ENCODE data around the gene TNFRSF18. TPM values are rescaled to one million over a fixed set of nuclear protein-coding genes. Genes with fewer than 3 reads are reported as not detected.

Gene TNFRSF18
- total and polyA plus RNA-seq, 2 donors (not counting 3 experiments of a cell fraction or from before 2014, with no cell fraction given), result not detected

- TF ChIP-seq GATA2 (IDR thresholded peaks at IDR 0.05; ENCODE audit: insufficient read depth, insufficient read length, low read depth, low read length) (no peak), POLR2AphosphoS5 (IDR thresholded peaks at IDR 0.05; ENCODE audit: insufficient read depth, low read depth, low read length) (no peak), JUN (IDR thresholded peaks at IDR 0.05; ENCODE audit: borderline replicate concordance, insufficient read depth, insufficient read length, low read depth) (no peak), MYC (IDR thresholded peaks at IDR 0.05; ENCODE audit: low read depth, low read length) (no peak), FOS (IDR thresholded peaks at IDR 0.05; ENCODE audit: borderline replicate concordance, insufficient read depth, low read length) (no peak), CTCF (IDR thresholded peaks at IDR 0.05; ENCODE audit: extremely low read depth in 1 of 2, insufficient read depth in 1 of 2, low read depth in 1 of 2, low read length in 2 of 2) (no peak), POLR2A (IDR thresholded peaks at IDR 0.05; ENCODE audit: low read depth, low read length) (no peak), EZH2 (IDR thresholded peaks at IDR 0.05; ENCODE audit: borderline replicate concordance, low read depth, low read length, severe bottlenecking) (no peak), MAX (IDR thresholded peaks at IDR 0.05; ENCODE audit: insufficient read depth, insufficient read length) (no peak)
- no peak for FAIRE-seq
- dilution Hi-C loops (cut with MboI; ENCODE audit: extremely low pct_ligation_motif_present, low sequenced_read_pairs), result no loop called here
Observed at GRCh38 chr1:1181938-1182410, 24.4 kb downstream of the TNFRSF18 start.

More at GRCh38 chr1:1181938-1182410, 24.4 kb downstream of the TNFRSF18 start:
- Histone ChIP-seq H3K9me3 (replicated peaks; ENCODE audit: control insufficient read depth, insufficient read depth, low read length) (no peaks in the 10 kb centered on the region), H2AFZ (ENCODE audit: low read depth, low read length) (no peak overlapping the region), H3K9me1 (replicated peaks; ENCODE audit: control insufficient read depth, extremely low read depth, insufficient read depth, low read length) (no peaks in the 10 kb centered on the region), H3K36me3 (ENCODE audit: control insufficient read depth in 2 of 2, extremely low read depth in 1 of 2, insufficient read depth in 2 of 2, low read length in 2 of 2) (no peaks in the 10 kb centered on the region), H3K4me3 (replicated peaks in 1 of 3; ENCODE audit: insufficient read depth in 1 of 3, low read depth in 1 of 3, low read length in 3 of 3) (no peak overlapping the region), H3K27me3 (ENCODE audit: control insufficient read depth in 2 of 2, insufficient read depth in 2 of 2, low read length in 2 of 2) (no peaks in the 10 kb centered on the region), H3K79me2 (ENCODE audit: control insufficient read depth, insufficient read depth, low read length) (no peaks in the 10 kb centered on the region), H3K27ac (ENCODE audit: insufficient read depth, low read depth, low read length) (no peak overlapping the region), H4K20me1 (replicated peaks; ENCODE audit: control insufficient read depth, extremely low read depth, insufficient read depth, low read length) (no peaks in the 10 kb centered on the region), H3K4me2 (ENCODE audit: insufficient read depth, low read length) (no peak overlapping the region), H3K4me1 (ENCODE audit: control insufficient read depth, extremely low read depth, insufficient read depth, low read length) (no peaks in the 10 kb centered on the region), H3K9ac (replicated peaks; ENCODE audit: extremely low read depth, insufficient read depth, low read length) (no peak overlapping the region)
- POLR2A ChIA-PET, result no interaction called here
- BruUV-seq (replicated peaks), result no TSS peak
- DNase-seq (ENCODE audit: low read depth, low spot score), result no peak
- intact Hi-C loops (cut with micrococcal nuclease), result no loop called here
- CTCF ChIA-PET, result interaction anchor here (2.1 kb wide), 1 partner anchor 60 kb away, joined by 7 read pairs; no protein-coding TSS in a partner anchor

Measured in endothelial cell of umbilical vein (primary cell).